SK-N-SH (cell line): ENCODE results near the gene PLEK2. TPM values are rescaled to one million over a fixed set of nuclear protein-coding genes. Genes with fewer than 3 reads are reported as not detected.

Experiments used
- CTCF ChIA-PET: fragments of 300-600, 350-600 bp; formaldehyde crosslinking; extraction: SDS; loops from one replicate; lab custom pipeline; 2021; lab: Yijun Ruan, JAX
- POLR2A ChIA-PET: fragments of 350-600 bp; sonication (Branson Sonifier 250); formaldehyde crosslinking; extraction: SDS; loops from one replicate; lab custom pipeline; 2020; ENCODE audit warnings: antibody characterized with exemption, inconsistent platforms; lab: Yijun Ruan, JAX
- DNase-seq: peaks from one replicate; pipeline ENCODE4 v3.0.0; 2012
- H2AFZ ChIP-seq: fragments of 200-600 bp; sonication (generic); 2 replicates; pipeline ENCODE4 v1.8.1; 2016; ENCODE audit warnings: antibody characterized with exemption, mild to moderate bottlenecking, low read depth
- H3F3A ChIP-seq: fragments of 200-600 bp; sonication (generic); replicated peaks from 2 replicates; pipeline ENCODE3; 2016; ENCODE audit warnings: antibody characterized with exemption, mild to moderate bottlenecking; ENCODE audit not compliant: insufficient read depth
- H3K27ac ChIP-seq, 2 experiments: fragments of 200-500 bp in 1 of 2; fragments of 200-600 bp in 1 of 2; sonication (Bioruptor generic) in 1 of 2; sonication (generic), shearing (Covaris generic) in 1 of 2; 2 replicates each; pipeline versions ENCODE4 v1.5.1 to v1.6.1; 2014 to 2016; ENCODE audit warnings: low read depth in 2 of 2, inconsistent platforms in 1 of 2, low read length in 1 of 2, mild to moderate bottlenecking in 1 of 2, mixed read lengths in 1 of 2
- H3K27me3 ChIP-seq: fragments of 200-600 bp; sonication (generic), shearing (Covaris generic); 2 replicates; pipeline ENCODE4 v1.6.1; 2016; ENCODE audit warnings: mixed run types; ENCODE audit not compliant: insufficient read depth
- H3K36me3 ChIP-seq, 2 experiments: fragments of 200-500 bp in 1 of 2; fragments of 200-600 bp in 1 of 2; sonication (Bioruptor generic) in 1 of 2; sonication (generic) in 1 of 2; replicated peaks in 1 of 2; 2 replicates each; pipeline versions ENCODE3 to v1.5.1; 2014 to 2016; ENCODE audit warnings: low read length in 1 of 2, mild to moderate bottlenecking in 1 of 2; ENCODE audit not compliant: insufficient read depth in 2 of 2, control insufficient read depth in 1 of 2
- H3K4me1 ChIP-seq, 2 experiments: fragments of 200-500 bp in 1 of 2; fragments of 200-600 bp in 1 of 2; sonication (Bioruptor generic) in 1 of 2; sonication (generic), shearing (Covaris generic) in 1 of 2; 2 replicates each; pipeline versions ENCODE4 v1.5.1 to v1.6.1; 2014 to 2016; ENCODE audit warnings: low read depth in 1 of 2, low read length in 1 of 2, mixed run types in 1 of 2; ENCODE audit not compliant: insufficient read depth in 2 of 2, control insufficient read depth in 1 of 2
- H3K4me2 ChIP-seq: fragments of 200-600 bp; sonication (generic), shearing (Covaris generic); 2 replicates; pipeline ENCODE4 v1.6.1; 2017; ENCODE audit warnings: mixed run types
- H3K4me3 ChIP-seq, 2 experiments: fragments of 200-500 bp in 1 of 2; fragments of 200-600 bp in 1 of 2; sonication (Bioruptor generic) in 1 of 2; sonication (generic), shearing (Covaris generic) in 1 of 2; 2 replicates each; pipeline versions ENCODE4 v1.5.1 to v1.8.1; 2014 to 2016; ENCODE audit warnings: low read depth in 2 of 2, inconsistent platforms in 1 of 2, low read length in 1 of 2, mild to moderate bottlenecking in 1 of 2, mixed read lengths in 1 of 2, moderate library complexity in 1 of 2
- H3K79me2 ChIP-seq: fragments of 200-600 bp; sonication (generic); 2 replicates; pipeline ENCODE4 v1.8.1; 2017; ENCODE audit warnings: mild to moderate bottlenecking; ENCODE audit not compliant: insufficient read depth
- H3K9ac ChIP-seq: fragments of 200-600 bp; sonication (generic); 2 replicates; pipeline ENCODE4 v1.6.1; 2017; ENCODE audit warnings: mixed run types
- H3K9me2 ChIP-seq: fragments of 200-600 bp; sonication (generic); 2 replicates; pipeline ENCODE4 v1.6.1; 2017; ENCODE audit warnings: mixed run types
- H3K9me3 ChIP-seq: fragments of 200-600 bp; sonication (generic); 2 replicates; pipeline ENCODE4 v1.6.1; 2017; ENCODE audit warnings: mixed run types, mild to moderate bottlenecking, moderate library complexity
- H4K20me1 ChIP-seq: fragments of 200-600 bp; sonication (generic); 2 replicates; pipeline ENCODE4 v1.6.1; 2017; ENCODE audit warnings: mild to moderate bottlenecking, mixed run types; ENCODE audit not compliant: insufficient read depth
- EZH2phosphoT487 ChIP-seq: fragments of 200-600 bp; sonication (generic); IDR thresholded peaks from 2 replicates; pipeline ENCODE4 v1.6.1; 2017; ENCODE audit warnings: low read depth, mixed run types, mild to moderate bottlenecking, antibody characterized with exemption, moderate library complexity, borderline replicate concordance
- FOSL2 ChIP-seq: IDR thresholded peaks from 2 replicates; pipeline ENCODE4 v1.4.0; 2012; ENCODE audit warnings: low read depth, mild to moderate bottlenecking, moderate library complexity, borderline replicate concordance
- GABPA ChIP-seq: IDR thresholded peaks from 2 replicates; pipeline ENCODE4 v1.4.0; 2012; ENCODE audit warnings: low read depth, mild to moderate bottlenecking
- GATA2 ChIP-seq: sonication (generic); formaldehyde crosslinking; IDR thresholded peaks from 2 replicates; pipeline ENCODE4 v1.5.0; 2020; ENCODE audit warnings: mild to moderate bottlenecking, missing genetic modification reagents
- JUND ChIP-seq: IDR thresholded peaks from 2 replicates; pipeline ENCODE4 v1.4.0; 2012
- MEF2A ChIP-seq: IDR thresholded peaks from 2 replicates; pipeline ENCODE4 v1.4.0; 2012; ENCODE audit warnings: low read depth, borderline replicate concordance
- MXI1 ChIP-seq: IDR thresholded peaks from 2 replicates; pipeline ENCODE4 v1.6.1; 2012; ENCODE audit warnings: mild to moderate bottlenecking, low read depth, low read length, improper control_type of control experiment
- NRF1 ChIP-seq: IDR thresholded peaks from 2 replicates; pipeline ENCODE4 v1.6.1; 2012; ENCODE audit warnings: low read depth, mild to moderate bottlenecking, low read length
- RFX5 ChIP-seq: IDR thresholded peaks from 2 replicates; pipeline ENCODE4 v1.6.1; 2012; ENCODE audit warnings: mild to moderate bottlenecking, improper control_type of control experiment, low read length
- RXRA ChIP-seq: IDR thresholded peaks from 2 replicates; pipeline ENCODE4 v1.4.0; 2012; ENCODE audit warnings: low read depth, mild to moderate bottlenecking, borderline replicate concordance
- SMC3 ChIP-seq: IDR thresholded peaks from 2 replicates; pipeline ENCODE4 v1.6.1; 2012; ENCODE audit warnings: low read depth, low read length, improper control_type of control experiment
- TAF1 ChIP-seq: IDR thresholded peaks from 2 replicates; pipeline ENCODE4 v1.6.1; 2012; ENCODE audit warnings: low read depth, mild to moderate bottlenecking, low read length, moderate library complexity, borderline replicate concordance
- TEAD4 ChIP-seq: IDR thresholded peaks from 2 replicates; pipeline ENCODE4 v1.4.0; 2012; ENCODE audit warnings: mild to moderate bottlenecking, borderline replicate concordance; ENCODE audit not compliant: insufficient read depth
- YY1 ChIP-seq: IDR thresholded peaks from 2 replicates; pipeline ENCODE4 v1.4.0; 2012; ENCODE audit warnings: low read depth, mild to moderate bottlenecking
- WGBS: methylation state at CpG from one replicate; pipeline ENCODE4 v1.1.6; 2017; ENCODE audit warnings: low lambda C conversion rate; 5-methylcytosine and 5-hydroxymethylcytosine counted together
- polyA plus RNA-seq, 3 experiments: library from polyadenylated mRNA; depleted of rRNA; stranded (reverse); fragments of >200 nt; gene quantifications; 2 replicates each; pipeline ENCODE4 v1.2.3, GENCODE V29; 2012
- TF ChIP-seq, protein P1 (sequence below): IDR thresholded peaks from 2 replicates; pipeline ENCODE4 v1.4.0; 2012; ENCODE audit warnings: low read depth
- TF ChIP-seq, protein P2 (sequence below): IDR thresholded peaks from 2 replicates; pipeline ENCODE4 v1.4.0; 2012; ENCODE audit warnings: low read depth, borderline replicate concordance
- TF ChIP-seq, protein P3 (sequence below): fragments of 200-600 bp; sonication (generic); IDR thresholded peaks from 2 replicates; pipeline ENCODE4 v1.6.1; 2017; ENCODE audit warnings: antibody characterized with exemption, mild to moderate bottlenecking, moderate library complexity
- TF ChIP-seq, protein P4 (sequence below): IDR thresholded peaks from 2 replicates; pipeline ENCODE4; 2012
- TF ChIP-seq, protein P5 (sequence below): IDR thresholded peaks from 2 replicates; pipeline ENCODE4 v1.6.1; 2012; ENCODE audit warnings: mild to moderate bottlenecking, low read depth, low read length, moderate library complexity
- TF ChIP-seq, protein P6 (sequence below): IDR thresholded peaks from 2 replicates; pipeline ENCODE4 v1.4.0; 2012; ENCODE audit warnings: low read depth, borderline replicate concordance

The PLEK2 gene
- polyA plus RNA-seq, 1 of the 3 experiments (the other 2 are of a cell fraction), result 0.56 TPM

DNA sequence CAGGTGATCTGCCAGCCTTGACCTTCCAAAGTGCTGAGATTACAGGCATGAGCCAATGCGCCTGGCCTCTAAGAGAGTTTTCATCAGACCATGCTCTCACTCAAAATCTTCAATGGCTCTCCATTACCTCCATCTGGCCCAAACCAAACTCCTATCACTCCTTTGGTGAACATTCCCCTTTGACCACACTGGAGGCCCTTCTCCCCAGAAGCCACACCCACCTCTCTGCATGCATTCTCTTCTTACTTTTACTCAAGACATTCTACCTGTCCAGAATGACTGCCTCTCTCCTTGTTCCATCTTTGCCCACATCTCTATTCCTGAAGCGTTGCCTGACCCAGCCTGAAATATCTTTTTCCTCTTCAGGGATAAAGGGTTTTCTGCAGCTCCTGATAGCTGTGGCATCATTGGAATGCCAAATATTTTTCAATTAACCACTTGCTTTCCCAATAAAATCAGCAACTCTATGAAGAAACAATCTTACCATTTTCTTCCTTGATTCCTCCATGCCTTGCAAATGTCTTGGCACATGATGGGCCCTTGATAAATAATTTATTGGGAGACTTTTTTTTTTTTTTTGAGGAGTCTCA is 15.5 kb downstream of the PLEK2 start:
- no peaks in the 10 kb centered on the region for H3K36me3 ChIP-seq
- no peaks in the 10 kb centered on the region for H3K79me2 ChIP-seq
- no peaks in the 10 kb centered on the region for H3K9me2 ChIP-seq
- no peaks in the 10 kb centered on the region; a peak in 1 of 4 replicates for H3K4me1 ChIP-seq
- POLR2A ChIA-PET, result no interaction called here
- H3K27me3 ChIP-seq, result no peaks in the 10 kb centered on the region
- H3F3A ChIP-seq, result no peaks in the 10 kb centered on the region
- no peak for DNase-seq
- no peaks in the 10 kb centered on the region for H4K20me1 ChIP-seq
- no peak overlapping the region for H3K9ac ChIP-seq
- CTCF ChIA-PET, result no interaction called here
- no peaks in the 10 kb centered on the region for H3K9me3 ChIP-seq
- H2AFZ ChIP-seq, result no peak overlapping the region
- WGBS, result 69% methylated on average over 2 of the region's 2 CpGs
- no peak overlapping the region for H3K27ac ChIP-seq
- H3K4me3 ChIP-seq, result no peak overlapping the region
- H3K4me2 ChIP-seq, result no peak overlapping the region
- TF ChIP-seq YY1 (no peak), GABPA (no peak), EZH2phosphoT487 (no peak), TAF1 (no peak), FOSL2 (no peak), JUND (no peak), TEAD4 (no peak), RXRA (no peak), RFX5 (no peak), MEF2A (no peak), SMC3 (no peak), GATA2 (CRISPR knock-in tag) (no peak), MXI1 (no peak), NRF1 (no peak)
- TF ChIP-seq, protein P1, sequence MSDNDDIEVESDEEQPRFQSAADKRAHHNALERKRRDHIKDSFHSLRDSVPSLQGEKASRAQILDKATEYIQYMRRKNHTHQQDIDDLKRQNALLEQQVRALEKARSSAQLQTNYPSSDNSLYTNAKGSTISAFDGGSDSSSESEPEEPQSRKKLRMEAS, result no peak
- TF ChIP-seq, protein P2, sequence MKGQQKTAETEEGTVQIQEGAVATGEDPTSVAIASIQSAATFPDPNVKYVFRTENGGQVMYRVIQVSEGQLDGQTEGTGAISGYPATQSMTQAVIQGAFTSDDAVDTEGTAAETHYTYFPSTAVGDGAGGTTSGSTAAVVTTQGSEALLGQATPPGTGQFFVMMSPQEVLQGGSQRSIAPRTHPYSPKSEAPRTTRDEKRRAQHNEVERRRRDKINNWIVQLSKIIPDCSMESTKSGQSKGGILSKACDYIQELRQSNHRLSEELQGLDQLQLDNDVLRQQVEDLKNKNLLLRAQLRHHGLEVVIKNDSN, result no peak
- TF ChIP-seq, protein P3, sequence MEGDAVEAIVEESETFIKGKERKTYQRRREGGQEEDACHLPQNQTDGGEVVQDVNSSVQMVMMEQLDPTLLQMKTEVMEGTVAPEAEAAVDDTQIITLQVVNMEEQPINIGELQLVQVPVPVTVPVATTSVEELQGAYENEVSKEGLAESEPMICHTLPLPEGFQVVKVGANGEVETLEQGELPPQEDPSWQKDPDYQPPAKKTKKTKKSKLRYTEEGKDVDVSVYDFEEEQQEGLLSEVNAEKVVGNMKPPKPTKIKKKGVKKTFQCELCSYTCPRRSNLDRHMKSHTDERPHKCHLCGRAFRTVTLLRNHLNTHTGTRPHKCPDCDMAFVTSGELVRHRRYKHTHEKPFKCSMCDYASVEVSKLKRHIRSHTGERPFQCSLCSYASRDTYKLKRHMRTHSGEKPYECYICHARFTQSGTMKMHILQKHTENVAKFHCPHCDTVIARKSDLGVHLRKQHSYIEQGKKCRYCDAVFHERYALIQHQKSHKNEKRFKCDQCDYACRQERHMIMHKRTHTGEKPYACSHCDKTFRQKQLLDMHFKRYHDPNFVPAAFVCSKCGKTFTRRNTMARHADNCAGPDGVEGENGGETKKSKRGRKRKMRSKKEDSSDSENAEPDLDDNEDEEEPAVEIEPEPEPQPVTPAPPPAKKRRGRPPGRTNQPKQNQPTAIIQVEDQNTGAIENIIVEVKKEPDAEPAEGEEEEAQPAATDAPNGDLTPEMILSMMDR, result no peak
- TF ChIP-seq, protein P4, sequence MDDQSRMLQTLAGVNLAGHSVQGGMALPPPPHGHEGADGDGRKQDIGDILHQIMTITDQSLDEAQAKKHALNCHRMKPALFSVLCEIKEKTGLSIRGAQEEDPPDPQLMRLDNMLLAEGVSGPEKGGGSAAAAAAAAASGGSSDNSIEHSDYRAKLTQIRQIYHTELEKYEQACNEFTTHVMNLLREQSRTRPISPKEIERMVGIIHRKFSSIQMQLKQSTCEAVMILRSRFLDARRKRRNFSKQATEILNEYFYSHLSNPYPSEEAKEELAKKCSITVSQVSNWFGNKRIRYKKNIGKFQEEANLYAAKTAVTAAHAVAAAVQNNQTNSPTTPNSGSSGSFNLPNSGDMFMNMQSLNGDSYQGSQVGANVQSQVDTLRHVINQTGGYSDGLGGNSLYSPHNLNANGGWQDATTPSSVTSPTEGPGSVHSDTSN, result no peak
- TF ChIP-seq, protein P5, sequence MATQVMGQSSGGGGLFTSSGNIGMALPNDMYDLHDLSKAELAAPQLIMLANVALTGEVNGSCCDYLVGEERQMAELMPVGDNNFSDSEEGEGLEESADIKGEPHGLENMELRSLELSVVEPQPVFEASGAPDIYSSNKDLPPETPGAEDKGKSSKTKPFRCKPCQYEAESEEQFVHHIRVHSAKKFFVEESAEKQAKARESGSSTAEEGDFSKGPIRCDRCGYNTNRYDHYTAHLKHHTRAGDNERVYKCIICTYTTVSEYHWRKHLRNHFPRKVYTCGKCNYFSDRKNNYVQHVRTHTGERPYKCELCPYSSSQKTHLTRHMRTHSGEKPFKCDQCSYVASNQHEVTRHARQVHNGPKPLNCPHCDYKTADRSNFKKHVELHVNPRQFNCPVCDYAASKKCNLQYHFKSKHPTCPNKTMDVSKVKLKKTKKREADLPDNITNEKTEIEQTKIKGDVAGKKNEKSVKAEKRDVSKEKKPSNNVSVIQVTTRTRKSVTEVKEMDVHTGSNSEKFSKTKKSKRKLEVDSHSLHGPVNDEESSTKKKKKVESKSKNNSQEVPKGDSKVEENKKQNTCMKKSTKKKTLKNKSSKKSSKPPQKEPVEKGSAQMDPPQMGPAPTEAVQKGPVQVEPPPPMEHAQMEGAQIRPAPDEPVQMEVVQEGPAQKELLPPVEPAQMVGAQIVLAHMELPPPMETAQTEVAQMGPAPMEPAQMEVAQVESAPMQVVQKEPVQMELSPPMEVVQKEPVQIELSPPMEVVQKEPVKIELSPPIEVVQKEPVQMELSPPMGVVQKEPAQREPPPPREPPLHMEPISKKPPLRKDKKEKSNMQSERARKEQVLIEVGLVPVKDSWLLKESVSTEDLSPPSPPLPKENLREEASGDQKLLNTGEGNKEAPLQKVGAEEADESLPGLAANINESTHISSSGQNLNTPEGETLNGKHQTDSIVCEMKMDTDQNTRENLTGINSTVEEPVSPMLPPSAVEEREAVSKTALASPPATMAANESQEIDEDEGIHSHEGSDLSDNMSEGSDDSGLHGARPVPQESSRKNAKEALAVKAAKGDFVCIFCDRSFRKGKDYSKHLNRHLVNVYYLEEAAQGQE, result no peak
- TF ChIP-seq, protein P6, sequence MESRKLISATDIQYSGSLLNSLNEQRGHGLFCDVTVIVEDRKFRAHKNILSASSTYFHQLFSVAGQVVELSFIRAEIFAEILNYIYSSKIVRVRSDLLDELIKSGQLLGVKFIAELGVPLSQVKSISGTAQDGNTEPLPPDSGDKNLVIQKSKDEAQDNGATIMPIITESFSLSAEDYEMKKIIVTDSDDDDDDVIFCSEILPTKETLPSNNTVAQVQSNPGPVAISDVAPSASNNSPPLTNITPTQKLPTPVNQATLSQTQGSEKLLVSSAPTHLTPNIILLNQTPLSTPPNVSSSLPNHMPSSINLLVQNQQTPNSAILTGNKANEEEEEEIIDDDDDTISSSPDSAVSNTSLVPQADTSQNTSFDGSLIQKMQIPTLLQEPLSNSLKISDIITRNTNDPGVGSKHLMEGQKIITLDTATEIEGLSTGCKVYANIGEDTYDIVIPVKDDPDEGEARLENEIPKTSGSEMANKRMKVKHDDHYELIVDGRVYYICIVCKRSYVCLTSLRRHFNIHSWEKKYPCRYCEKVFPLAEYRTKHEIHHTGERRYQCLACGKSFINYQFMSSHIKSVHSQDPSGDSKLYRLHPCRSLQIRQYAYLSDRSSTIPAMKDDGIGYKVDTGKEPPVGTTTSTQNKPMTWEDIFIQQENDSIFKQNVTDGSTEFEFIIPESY, result no peak
